Stimulated activated CD4-positive, alpha-beta T cell treated with anti-CD3 and anti-CD28 coated beads, Interleukin-1b, Interleukin-23, amount 100 ng/mL, for 4 hours (primary cell): Measurements from ENCODE around the gene JMJD7.
A peak's percentile ranks its signal among the peaks of the same experiment; 100 is the strongest.

Source experiments
- DNase-seq, 2 donors: peaks; one replicate each; pipeline ENCODE4 v3.0.0-alpha.2; 2020; ENCODE audit warnings: low read depth in 2 of 2

JMJD7 gene

DNA sequence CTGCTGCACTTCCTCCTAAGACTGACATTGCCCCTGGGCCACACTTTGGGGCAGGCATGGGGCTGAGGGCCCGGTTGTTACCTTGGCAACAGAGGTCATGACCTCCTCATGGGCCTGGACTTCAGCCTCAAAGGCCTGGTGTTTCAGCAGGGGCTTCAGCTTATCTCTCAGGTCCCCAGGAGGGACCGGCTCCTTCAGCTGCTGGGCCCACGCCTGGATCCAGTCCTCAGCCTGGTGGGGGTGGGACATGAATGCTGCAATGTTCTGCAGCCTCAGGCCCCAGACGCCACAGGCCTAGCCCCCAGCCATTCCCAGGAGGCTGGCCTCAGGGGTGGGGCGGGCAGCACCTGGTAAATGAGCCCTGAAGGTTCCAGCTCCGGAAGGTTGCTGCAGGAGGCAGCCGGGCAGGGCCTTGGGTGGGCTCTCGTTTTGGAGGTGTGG is 38.4 kb downstream of the JMJD7 start:
- DNase-seq, result no peak

DNA sequence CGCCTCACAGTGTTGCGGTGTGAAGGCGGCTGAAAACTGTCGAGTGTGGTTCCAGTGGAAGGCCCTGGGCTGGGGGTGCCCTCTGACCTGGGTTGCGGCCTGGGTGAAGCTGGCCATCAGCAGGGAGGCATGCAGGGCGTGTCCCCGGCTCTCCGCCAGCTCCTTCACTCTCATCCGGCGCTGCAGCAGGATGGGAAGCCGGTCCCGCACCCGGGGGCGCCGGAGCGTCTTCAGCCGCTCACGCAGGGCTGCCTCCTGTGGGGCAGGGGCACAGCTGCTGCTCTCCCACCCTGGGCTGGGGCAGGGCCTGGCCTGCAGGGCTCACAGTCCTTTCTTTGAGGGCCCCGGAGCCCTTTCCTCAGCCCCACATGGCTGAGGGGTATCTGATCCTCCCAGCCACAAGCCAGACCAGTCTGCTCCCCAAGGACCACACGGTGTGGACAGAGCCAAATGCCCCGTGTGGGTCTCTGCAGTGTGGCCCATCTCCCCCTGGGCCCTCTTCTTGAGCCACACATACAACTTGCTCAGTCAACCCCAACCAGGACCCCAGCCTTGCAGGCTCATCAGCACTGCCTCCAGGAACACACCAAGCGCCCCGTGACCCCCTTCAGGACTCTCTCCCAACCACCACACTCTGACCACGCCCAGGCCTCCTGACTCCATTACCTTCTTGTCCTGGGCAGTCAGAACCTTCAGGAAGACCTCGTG is 39.1 kb downstream of the JMJD7 start:
- no peak for DNase-seq

DNA sequence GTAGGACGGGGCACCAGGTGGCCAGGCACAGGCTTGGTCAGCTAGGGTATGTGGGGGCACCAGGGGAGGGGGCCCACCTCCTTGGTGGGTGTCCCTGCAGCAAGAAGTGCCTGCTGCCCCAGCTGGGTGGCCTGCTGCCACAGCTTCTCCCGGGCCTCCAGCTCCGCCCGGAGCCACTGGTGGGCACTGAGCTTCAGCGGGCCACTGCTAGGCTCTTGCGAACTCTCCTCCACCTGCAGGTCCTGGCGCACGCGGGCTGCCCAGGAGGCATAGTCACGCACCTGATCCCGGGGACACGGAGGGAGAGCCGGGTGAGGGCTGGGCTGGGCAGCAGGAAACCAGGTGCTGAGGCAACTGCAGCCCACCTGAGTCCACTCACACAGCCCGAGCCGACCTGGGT is 40.4 kb downstream of the JMJD7 start:
- DNase-seq, result no peak

DNA sequence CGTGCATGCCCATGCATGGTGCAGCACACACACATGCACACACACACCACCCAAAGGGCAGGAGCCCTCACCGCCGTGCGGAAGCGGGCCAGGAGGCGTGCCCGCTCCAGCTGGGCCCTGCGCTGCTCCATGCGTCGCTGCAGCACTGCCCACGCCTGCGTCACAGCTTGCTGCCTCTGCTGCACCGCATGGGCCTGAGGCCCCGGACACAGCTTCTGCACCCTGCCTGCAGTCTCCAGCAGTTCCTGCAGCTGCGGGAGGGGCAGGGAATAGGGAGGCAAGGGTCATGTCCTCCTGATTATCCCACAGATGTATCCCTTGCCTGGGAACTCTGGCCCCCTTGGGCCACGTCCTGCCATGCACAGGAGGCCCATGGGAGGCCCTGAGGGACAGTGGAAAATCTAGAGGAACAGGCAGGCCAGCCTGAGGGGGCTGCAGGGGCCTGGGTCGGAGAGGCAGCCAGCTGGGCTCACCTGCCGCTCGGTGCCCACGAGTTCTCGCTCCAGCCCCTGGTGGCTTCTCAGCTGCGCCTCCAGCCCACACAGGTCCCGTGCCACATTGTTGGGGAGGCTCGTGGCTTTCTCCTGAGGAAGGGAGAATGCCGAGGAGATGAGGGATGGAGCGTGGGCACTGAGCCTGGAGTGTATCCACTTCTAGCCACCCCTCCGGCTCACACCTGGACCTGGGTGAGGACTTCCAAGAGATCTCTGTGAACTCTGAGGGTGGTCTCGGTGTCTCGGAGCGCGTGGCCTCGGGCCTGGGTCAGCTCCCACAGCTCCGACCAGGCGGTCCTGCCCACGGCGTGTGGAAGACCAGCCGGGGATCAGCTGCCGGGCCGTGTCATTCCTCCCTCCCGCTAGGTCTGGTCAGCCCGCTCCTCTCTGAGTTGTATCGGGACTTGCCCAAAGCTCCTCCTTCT is 42.1 kb downstream of the JMJD7 start:
- DNase-seq, result no peak

DNA sequence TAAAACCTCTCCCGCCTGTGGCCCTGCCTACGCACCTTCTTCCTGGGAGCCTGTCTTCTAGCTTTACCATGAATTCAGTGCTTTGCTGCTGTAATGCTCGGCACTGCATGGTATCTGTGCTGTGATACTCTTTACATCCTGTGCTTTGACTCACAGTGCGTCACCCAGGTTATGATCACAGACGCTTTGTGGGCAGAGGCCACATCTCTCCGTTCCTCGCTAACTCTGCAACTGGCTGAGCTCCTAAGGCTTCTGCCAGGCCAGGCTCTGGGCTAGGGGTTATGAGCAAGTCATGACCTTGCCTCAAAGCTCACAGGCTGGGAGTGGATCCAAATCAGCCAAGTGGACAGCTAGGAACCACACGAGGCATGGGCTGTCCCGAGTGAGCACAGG is 42.8 kb downstream of the JMJD7 start:
- peak; percentile 15 to 45 for DNase-seq

DNA sequence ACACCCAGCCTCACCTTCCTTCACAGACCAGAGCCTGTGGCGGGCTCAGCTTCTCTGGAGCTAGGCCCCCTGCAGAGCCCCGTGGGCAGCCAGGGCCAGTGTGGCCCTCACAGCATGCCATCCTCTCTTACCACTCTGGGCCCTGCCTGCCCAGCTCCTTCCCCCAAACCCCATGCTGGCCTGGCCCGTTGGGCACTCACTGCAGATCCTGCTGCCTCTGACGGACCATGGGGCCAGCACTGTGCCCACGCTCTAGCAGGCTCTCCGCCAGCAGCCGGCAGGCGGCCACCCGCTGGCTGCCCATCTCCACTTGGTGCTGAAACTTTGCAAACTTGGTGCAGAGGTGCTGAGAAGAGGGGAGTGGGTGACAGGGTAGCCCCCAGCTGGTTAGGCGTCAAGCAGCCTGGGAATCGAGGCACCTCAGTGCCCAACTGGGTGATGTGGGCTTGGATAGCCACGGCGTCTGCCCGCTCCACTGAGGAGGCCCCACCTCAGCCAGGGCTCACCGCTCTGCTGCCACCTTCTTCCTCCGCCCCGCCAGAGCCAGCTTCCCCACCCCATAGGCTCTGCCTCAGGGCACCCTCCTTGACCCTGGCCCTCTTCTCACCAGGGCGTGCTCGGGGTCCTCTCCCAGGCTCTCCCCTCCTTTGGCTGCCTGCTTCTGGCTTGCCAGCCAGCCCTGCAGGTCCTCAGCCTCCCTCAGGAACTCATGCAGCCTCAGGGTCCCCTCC is 43.4 kb downstream of the JMJD7 start:
- no peak for DNase-seq

DNA sequence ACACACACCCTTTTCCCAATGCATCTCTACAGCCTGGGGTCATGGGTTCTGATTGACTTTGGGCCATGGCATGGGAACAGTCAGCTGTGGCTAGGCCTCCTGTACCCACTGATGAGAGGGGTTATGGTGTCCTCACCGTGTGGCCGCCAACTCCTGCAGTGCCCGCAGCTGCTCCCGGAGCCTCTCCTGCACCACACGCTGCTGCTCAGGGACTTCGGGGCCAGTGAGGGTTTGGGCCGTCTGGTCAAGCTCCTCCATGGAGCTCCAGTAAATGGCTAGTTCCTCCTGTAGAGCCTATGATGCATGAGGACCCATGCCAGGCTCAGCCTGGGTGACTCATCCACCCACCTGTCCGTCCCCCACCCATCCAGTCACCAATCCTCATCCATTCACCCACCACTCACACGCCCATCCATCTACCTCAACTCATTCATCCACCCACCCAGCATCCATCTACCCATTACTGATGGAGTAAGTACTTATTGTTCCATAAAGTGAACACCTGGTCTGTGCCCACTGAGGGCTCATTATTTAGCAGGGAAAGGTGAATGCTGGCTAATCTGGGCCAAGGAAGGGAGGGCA is 44.4 kb downstream of the JMJD7 start:
- no peak for DNase-seq

DNA sequence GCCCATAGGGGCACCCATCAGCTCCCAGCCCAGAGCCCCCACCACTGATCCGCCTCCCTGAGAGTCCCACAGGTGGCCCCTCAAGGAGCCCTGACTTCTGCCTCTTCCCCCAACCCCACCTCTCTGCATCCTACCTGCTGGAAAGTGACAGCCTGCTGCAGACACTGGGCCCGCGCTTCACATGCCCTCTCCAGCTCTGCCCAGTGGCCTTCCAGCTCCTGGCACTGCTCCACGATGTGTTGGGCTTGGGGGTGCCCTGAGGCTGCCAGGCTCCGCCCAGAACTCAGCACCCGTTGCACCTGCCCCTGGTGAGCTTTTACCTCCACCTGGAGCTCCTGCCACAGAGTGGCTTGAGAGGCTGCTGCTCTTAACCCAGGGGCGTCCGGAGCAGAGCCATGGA is 45.8 kb downstream of the JMJD7 start:
- no peak for DNase-seq

DNA sequence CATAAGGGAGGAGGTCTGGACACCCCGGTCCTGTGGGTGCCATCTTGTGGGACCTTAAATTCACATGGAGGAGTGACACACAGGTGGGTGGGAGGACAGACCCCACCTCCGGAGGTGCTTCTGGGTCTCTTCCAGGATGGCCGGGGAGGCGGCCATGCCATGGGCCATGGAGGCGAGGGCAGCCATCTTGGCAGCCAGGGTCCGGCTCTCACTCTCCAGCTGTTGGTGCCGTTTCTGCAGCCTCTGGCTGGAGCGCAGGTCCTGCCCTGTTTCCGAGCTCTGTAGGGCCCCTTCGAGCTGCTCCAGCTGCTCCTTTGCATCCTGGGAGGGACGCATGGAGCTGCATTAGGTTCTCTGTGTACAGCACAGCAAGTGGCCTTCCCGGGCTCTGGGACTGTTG is 46.8 kb downstream of the JMJD7 start:
- DNase-seq, result no peak

DNA sequence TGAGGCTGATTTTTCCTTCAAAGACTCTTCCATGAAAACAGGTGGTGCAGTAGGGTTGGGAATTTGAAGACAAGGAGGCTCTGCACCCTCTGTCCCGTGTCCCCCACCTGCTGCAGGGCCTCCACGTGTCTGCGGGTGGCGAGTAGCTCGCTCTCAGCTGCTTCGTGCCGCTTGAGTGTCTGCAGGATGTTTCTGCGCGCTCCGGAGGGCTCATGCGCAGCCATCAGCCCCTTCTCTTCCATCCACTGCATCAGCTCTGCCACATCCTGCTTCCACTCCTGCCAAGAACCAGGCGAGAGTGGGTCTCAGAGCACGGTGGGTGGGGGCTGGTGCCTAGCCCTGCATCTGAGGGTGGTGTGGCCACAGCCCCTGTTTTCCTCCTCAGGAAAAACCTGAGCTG is 48.1 kb downstream of the JMJD7 start:
- no peak for DNase-seq

DNA sequence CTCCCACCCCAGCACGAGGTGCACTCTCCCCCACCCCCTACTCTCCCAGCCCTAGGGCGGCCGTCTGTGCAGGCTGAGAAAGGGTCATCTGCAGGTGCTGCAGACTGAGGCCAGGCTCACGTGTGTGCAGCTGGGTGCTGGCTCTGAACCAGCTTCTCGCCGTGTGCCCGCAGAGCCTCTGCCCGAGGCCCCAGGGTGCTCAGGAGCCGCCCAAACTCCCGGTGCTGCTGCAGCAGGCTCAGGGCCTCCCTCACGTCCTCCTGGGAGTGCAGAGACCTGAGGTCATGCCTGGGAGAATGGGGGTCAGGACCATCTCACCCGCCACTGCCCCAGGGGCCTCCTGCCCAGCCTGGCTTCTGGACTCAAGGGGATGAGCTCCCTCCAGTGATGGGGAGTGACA is 48.8 kb downstream of the JMJD7 start:
- no peak for DNase-seq

DNA sequence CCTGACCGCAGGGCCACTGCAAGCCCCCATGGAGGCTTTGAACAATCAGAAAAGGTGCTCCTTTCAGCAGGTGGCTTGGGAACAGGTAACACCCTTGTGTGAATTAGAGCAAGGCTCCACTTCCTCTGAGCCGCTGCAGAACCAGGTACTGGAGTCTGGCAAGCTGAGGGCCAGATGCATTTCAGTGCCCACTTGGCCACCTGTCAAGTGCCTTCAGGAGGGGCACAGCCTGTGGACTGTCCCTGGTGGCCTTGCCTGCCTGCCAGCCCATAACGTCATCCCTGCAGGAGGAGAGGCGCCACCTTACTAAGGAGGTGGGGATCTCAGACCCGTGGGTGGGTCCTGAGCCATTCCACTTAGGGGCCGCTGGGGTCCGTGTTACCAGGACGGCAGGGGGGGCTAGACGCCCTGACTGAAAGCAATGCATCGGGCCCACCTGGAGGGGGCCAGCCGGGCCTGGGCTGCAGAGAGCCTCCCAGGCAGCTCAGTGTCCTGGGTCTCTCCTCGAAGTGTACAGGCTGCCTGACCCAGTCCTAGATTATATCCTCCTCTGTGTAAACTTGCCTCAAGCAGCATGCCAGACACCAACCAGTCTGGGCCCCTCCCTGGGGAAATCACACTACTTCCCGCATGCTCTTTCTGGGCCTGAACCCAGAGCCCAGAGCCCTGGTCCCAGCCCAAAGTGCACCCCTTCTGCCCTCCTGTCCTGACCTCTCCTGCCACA is 49.9 kb downstream of the JMJD7 start:
- no peak for DNase-seq

DNA sequence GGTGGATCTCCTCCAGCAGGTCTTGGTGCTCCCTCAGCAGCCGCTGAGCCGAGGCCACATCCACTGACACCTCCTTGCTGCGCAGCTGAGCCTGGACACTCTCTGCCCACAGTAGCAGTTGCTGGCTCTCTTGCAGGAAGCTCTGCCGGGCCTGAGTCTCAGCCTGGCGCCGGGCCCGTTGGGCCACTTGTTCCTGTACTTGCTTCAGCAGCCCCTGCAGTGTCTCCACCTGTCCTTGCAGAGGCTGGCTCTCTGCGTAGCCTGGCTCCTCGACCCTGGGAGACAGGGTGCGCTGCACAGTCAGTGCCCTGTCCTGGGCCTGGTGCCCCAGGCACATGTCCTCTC is 50.4 kb downstream of the JMJD7 start:
- DNase-seq, result no peak

DNA sequence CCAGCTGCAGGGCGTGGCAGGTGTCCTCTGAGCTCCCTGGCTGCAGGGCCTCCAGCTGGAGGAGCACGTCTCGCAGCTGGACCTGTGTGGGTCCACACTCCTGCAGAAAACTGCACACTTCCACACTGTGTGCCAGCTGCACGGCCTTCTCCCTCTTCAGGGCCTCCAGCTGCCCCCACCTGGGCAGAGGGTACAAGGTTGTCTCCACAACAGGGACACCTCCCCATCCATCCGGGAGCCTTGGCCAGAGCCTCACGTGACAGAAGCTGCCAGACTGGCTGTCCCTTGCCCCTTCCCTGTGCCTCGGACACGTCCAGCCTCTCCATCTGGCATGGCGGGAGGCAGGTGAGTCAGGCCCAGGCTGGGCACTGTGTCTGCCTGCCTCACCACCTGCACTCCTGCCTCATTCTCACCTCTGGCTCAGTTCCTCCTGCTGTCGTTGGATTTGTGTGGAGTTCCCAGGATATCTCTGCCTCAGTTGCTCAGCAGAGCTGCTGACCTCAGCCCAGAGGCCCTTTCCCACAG is 51.5 kb downstream of the JMJD7 start:
- no peak for DNase-seq

DNA sequence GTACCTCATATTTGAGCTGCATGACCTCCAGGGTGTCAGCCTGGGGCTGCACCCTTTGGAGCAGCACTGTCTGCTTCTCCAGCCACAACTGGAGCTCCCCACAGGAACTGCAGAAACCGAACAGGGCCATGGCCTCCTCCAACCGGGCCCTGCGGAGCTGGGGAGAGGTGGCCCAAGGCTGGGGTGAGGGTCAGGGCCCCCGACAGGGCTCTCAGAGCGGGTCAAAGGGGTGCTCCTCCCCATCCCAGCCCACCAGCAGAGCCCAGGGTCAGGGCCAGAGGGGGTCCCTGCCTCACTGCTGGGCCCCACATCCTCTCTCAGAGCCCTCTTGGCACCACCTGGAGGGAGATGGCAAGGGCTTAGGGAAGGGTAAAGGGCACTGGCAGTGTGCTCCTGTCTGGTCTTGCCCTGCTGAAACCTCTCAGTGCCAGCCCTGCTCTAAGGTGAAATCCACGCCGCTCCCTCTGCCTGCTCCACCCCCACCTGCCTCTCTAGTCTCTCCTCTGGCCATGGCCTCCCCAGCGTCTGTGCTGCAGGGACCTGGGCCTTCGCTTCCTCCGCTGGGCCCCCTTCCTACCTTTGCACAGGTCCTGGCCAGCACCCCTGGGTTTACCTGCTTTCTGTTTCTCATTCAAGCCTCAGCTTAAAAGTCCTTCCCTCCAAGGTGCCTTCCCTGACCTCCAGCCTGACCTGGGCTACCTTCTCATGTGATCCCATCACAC is 52.4 kb downstream of the JMJD7 start:
- DNase-seq, result no peak

DNA sequence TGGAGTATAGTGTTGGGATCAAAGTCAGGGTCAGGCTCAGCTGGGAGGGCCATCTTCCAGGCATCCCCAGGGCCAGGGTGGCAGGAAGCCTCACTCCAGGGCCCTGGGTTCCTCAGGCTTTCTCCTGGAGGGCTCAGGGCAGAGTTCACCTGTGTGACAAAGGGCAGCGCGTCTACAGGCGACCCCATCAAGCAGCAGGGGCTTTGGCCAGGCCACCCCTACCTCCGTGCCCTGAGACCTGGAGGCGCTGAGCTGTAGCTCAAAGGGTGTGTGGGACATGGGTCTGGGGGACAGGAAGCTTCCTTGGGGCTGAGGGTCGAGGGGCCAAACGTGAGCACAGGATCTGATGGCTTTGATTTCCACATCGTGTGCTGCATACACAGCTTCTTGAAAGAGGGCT is 53.2 kb downstream of the JMJD7 start:
- DNase-seq, result no peak

DNA sequence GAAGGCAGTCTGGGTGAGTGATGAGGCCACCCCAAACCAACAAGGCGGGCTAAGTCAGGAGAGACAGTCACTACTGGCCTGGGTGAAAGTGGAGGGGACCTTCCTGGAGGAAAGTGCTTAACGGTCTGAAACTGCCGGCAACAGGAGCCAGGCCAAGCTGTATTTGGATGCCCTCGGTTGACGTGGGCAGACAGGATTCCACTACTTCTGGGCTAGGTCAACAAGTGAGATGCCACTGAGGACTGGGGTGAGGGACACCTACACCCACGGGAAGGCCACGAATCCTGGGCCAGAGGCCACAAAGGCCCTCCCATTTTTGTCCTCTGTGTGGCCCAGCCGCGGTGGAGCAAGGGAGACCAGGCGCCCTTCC is 53.6 kb downstream of the JMJD7 start:
- DNase-seq, result no peak

DNA sequence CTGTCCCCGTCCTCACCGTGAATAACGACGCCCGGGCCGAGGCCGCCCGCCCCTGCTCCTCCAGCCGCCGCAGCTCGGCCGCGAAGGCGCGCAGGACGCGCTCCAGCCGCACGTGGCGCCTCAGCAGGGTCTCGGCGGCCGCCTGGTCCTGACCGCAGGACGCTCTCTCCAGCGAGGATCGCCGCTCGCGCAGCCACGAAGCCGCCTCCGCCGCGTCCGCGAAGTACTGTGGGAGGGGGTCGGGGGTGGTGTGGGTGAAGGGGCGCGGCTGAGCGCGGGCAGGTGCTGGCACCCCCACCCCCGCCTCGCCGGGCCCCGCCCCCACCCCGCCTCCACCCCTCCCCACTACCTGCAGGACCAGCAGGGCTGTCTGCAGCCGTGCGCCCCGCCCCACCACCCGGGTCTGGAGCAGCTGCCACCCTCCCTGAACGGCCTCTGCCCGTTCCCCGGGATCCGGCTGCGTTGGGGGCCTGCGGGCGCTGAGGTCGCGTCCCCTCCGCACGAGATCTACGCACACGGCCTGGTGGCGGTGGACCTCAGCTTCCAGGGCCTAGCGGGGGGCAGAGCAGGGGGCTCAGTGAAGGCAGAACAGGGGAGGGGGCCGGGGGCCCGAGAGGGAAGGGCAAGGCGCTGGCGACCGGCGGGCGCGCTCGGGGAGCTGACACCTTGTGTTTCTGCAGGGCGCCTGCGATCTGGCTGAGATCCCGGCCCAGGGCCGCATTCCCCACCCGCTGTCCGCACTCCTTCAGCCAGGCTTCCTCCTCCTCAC is 54.2 kb downstream of the JMJD7 start:
- DNase-seq, result no peak

DNA sequence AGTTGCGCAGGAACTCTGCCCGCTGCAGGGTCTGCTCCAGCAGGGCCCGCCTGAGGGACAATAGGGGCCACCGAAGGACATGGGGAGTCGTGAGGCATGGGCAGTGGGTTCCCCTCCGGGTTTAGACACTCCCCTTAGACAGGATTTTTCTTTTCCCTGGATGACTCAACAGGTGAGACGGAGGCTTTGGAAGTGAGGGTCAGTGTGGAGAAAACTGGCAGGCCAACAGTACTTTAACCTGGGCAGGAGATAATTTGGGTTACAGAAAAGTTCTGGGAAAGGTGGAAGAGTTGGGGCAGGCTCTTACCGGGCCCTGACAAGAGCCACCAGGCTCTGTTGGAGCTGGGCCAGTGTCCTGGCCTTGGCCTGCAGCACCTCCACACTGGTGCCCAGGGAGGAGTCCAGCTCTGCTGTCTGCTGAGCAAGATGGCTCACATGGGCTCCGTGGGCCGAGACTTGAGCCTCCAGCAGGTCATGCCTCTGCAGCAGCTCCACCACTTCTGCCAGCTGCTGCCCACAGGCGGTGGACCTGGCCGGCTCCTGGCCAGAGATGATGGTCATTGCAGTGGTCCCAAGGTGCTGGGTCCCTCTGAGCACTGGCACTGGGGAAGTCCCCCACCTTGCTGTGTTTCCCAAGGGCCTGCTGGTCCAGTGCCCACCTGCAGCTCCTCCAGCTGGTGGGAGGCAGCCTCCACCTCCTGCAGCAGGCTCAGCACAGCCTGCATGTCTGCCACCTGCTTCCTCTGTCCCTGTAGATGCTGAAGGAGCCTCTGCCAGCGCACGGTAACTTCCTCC is 55.0 kb downstream of the JMJD7 start:
- no peak for DNase-seq
